Astrocyte (in vitro differentiated cells and primary cell): ENCODE results near the gene RAB5B. TPM values are rescaled to one million over a fixed set of nuclear protein-coding genes. Genes with fewer than 3 reads are reported as not detected.
"Not testable (repeated sequence)": the region's sequence is repeated elsewhere in the genome, so short reads cannot be mapped to it uniquely, and the experiment has no call there.

Experiments
- DNase-seq: peaks from one replicate; pipeline ENCODE4 v3.0.0-alpha.2; 2010; ENCODE audit warnings: low read depth
- FAIRE-seq: peaks from 2 replicates; lab custom pipeline; 2011; peaks lifted over from hg19 to GRCh38; lab: Jason Lieb, UNC
- H2AFZ ChIP-seq: 2 replicates; pipeline ENCODE4 v1.6.0; 2012; ENCODE audit warnings: low read depth, low read length, inconsistent platforms
- H3K27ac ChIP-seq: 2 replicates; pipeline ENCODE4 v1.5.1; 2011; ENCODE audit warnings: low read depth, low read length, inconsistent platforms
- H3K27me3 ChIP-seq: 2 replicates; pipeline ENCODE4 v1.6.0; 2011; ENCODE audit warnings: low read length, inconsistent platforms; ENCODE audit not compliant: insufficient read depth
- H3K36me3 ChIP-seq: 2 replicates; pipeline ENCODE4 v1.5.1; 2011; ENCODE audit warnings: low read length, inconsistent platforms; ENCODE audit not compliant: insufficient read depth
- H3K4me1 ChIP-seq: 2 replicates; pipeline ENCODE4 v1.5.1; 2011; ENCODE audit warnings: low read length, inconsistent platforms; ENCODE audit not compliant: insufficient read depth
- H3K4me2 ChIP-seq: 2 replicates; pipeline ENCODE4 v1.6.0; 2012; ENCODE audit warnings: low read length, inconsistent platforms
- H3K4me3 ChIP-seq: 2 replicates; pipeline ENCODE4 v1.5.1; 2011; ENCODE audit warnings: low read depth, mild to moderate bottlenecking, low read length, inconsistent platforms; ENCODE audit not compliant: insufficient read depth
- H3K79me2 ChIP-seq: 2 replicates; pipeline ENCODE4 v1.6.0; 2012; ENCODE audit warnings: mild to moderate bottlenecking, low read length, inconsistent platforms; ENCODE audit not compliant: insufficient read depth
- H3K9ac ChIP-seq: 2 replicates; pipeline ENCODE4 v1.6.0; 2012; ENCODE audit warnings: mild to moderate bottlenecking, low read length, inconsistent platforms
- H3K9me3 ChIP-seq: 2 replicates; pipeline ENCODE4 v1.5.1; 2012; ENCODE audit warnings: low read depth, mild to moderate bottlenecking, low read length, inconsistent platforms; ENCODE audit not compliant: insufficient read depth
- H4K20me1 ChIP-seq: 2 replicates; pipeline ENCODE4 v1.6.0; 2012; ENCODE audit warnings: low read length, inconsistent platforms; ENCODE audit not compliant: insufficient read depth
- H3K27ac Mint-ChIP-seq: one replicate; pipeline ENCODE4 v1.8.0; 2021; ENCODE audit warnings: mild to moderate bottlenecking, mixed read lengths; ENCODE audit not compliant: unreplicated experiment
- H3K27me3 Mint-ChIP-seq: one replicate; pipeline ENCODE4 v1.8.0; 2021; ENCODE audit warnings: low read depth, mixed read lengths; ENCODE audit not compliant: unreplicated experiment
- H3K36me3 Mint-ChIP-seq: one replicate; pipeline ENCODE4 v1.8.0; 2021; ENCODE audit warnings: low read depth, mixed read lengths; ENCODE audit not compliant: unreplicated experiment
- H3K4me1 Mint-ChIP-seq: one replicate; pipeline ENCODE4 v1.8.0; 2021; ENCODE audit warnings: low read depth, mixed read lengths; ENCODE audit not compliant: unreplicated experiment
- H3K4me3 Mint-ChIP-seq: one replicate; pipeline ENCODE4 v1.8.0; 2021; ENCODE audit warnings: mild to moderate bottlenecking, moderate library complexity, mixed read lengths; ENCODE audit not compliant: unreplicated experiment
- H3K9me3 Mint-ChIP-seq: one replicate; pipeline ENCODE4 v1.8.0; 2021; ENCODE audit warnings: mild to moderate bottlenecking, mixed read lengths; ENCODE audit not compliant: unreplicated experiment
- EZH2 ChIP-seq: IDR thresholded peaks from 2 replicates; pipeline ENCODE4 v1.6.1; 2012; ENCODE audit warnings: mild to moderate bottlenecking, low read length, inconsistent platforms; ENCODE audit not compliant: insufficient read depth
- total RNA-seq: library from RNA; stranded (reverse); gene quantifications from 2 replicates; pipeline ENCODE4 v1.2.1, GENCODE V29; 2021
- TF ChIP-seq, protein P1 (sequence below): IDR thresholded peaks from 2 replicates; pipeline ENCODE4 v1.5.1; 2011; ENCODE audit warnings: low read depth, mild to moderate bottlenecking, inconsistent platforms, low read length, moderate library complexity; ENCODE audit not compliant: insufficient read depth

The RAB5B gene
- total RNA-seq, 1 donor from 2014 or later: 127 TPM

DNA sequence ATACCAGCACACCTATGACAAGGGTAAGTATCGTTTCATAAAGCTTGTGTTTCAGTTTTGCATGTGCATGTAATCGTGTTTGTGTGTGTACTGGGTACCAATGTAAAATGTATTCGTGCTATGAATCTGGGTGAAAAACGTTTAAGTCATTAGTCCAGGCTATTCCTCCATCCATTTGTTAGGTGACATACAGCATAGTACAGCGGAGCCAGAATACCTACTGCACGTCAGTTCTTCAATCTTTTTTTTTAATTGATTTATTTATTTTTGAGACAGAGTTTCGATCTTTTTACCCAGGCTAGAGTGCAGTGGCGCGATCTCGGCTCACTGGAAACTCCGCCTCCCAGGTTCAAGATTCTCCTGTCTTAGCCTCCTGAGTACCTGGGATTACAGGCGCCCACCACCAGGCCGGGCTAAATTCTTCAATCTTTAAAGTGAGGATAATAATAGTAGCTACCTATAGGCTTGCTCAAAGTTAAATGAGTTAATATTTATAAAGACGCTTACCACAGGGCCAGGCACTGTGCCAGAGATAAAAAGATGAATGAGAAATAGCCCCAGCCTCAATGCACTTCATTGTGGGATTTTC lies 67.2 kb downstream of the RAB5B start:
- peak overlapping the region; percentile 39 for H2AFZ ChIP-seq

DNA sequence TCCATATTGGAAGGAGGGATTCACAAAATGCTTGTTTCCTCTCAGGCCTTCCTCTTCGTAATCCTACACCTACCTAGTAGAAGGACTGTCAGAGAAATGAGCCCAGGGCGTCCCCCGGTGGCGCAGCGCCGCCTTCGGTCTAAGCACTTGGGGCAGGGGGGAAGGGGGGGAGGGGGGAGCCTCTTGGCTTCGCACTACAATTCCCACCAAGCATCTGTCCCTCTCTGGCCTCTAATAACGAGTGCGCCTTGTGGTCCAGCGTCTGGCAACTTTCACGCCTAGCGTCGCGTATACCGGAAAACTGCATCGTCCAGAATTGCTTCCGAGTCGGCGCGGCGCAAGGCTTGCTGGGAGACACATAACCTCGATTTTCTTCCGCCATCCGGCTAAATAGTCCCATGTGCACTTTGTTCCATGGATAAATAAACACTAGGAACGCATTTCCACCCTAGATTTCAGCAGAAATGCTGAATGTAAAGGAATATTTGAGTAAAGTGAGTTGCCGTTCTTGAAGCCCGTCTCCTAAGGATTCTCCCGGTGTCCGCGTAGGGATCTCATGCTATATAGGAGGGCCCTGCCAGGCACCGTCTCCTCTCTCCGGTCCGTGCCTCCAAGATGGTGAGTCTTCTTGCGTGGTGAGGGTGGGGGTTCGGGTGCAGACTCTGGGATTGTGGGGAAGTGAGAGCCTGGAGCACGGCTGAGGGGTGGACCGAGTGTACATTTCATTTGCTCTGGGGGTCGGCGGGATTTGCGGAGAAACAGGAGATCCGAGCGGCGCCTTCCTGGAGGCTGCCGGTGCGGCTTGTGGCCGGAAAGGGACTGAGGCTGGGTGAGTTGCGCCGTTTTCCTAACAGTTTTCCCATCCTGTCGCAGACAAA lies 67.9 kb downstream of the RAB5B start, which contains the start of gene RPS26:
RPS26 (plus strand) TSS at position 367 of the 878 bp plus-strand sequence; CDS start at position 616, 249 bp downstream.
- TF ChIP-seq, protein P1, sequence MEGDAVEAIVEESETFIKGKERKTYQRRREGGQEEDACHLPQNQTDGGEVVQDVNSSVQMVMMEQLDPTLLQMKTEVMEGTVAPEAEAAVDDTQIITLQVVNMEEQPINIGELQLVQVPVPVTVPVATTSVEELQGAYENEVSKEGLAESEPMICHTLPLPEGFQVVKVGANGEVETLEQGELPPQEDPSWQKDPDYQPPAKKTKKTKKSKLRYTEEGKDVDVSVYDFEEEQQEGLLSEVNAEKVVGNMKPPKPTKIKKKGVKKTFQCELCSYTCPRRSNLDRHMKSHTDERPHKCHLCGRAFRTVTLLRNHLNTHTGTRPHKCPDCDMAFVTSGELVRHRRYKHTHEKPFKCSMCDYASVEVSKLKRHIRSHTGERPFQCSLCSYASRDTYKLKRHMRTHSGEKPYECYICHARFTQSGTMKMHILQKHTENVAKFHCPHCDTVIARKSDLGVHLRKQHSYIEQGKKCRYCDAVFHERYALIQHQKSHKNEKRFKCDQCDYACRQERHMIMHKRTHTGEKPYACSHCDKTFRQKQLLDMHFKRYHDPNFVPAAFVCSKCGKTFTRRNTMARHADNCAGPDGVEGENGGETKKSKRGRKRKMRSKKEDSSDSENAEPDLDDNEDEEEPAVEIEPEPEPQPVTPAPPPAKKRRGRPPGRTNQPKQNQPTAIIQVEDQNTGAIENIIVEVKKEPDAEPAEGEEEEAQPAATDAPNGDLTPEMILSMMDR: peak; percentile 17
- no peak for TF ChIP-seq EZH2
- peaks cover 40% of the 10 kb centered on the region for H4K20me1 ChIP-seq
- peaks cover 21% of the 10 kb centered on the region for H3K4me1 ChIP-seq
- Mint-ChIP-seq H3K27me3 (no peaks in the 10 kb centered on the region), H3K36me3 (no peaks in the 10 kb centered on the region), H3K4me3 (peak within 1 kb of the TSS; percentile 98), H3K27ac (peak within 1 kb of the TSS; percentile 96), H3K9me3 (no peaks in the 10 kb centered on the region), H3K4me1 (peaks cover 13% of the 10 kb centered on the region)
- peaks cover 32% of the 10 kb centered on the region for H3K79me2 ChIP-seq
- H3K27ac ChIP-seq: peak within 1 kb of the TSS; percentile 99
- H3K9ac ChIP-seq: peak within 1 kb of the TSS; percentile 97
- H3K36me3 ChIP-seq: peaks cover 29% of the 10 kb centered on the region
- H3K9me3 ChIP-seq: no peaks in the 10 kb centered on the region
- peak within 1 kb of the TSS; percentile 90 for H3K4me3 ChIP-seq
- DNase-seq: peak; percentile 99
- peak within 1 kb of the TSS; percentile 99 for H2AFZ ChIP-seq
- peak; percentile 13 for FAIRE-seq
- H3K4me2 ChIP-seq: peak within 1 kb of the TSS; percentile 98
- H3K27me3 ChIP-seq: no peaks in the 10 kb centered on the region

More for the DNA sequence above, 67.2 kb downstream of the RAB5B start:
- H3K27me3 ChIP-seq: no peaks in the 10 kb centered on the region
- peak overlapping the region; percentile 81 for H3K27ac Mint-ChIP-seq
- H3K79me2 ChIP-seq: peaks cover 32% of the 10 kb centered on the region
- peaks cover 29% of the 10 kb centered on the region for H3K36me3 ChIP-seq
- H3K9me3 ChIP-seq: no peaks in the 10 kb centered on the region
- DNase-seq (no peak), FAIRE-seq (no peak)
- TF ChIP-seq, protein P1: no peak
- no peak for TF ChIP-seq EZH2
- H3K9ac ChIP-seq: peak overlapping the region; percentile 97
- H3K4me3 Mint-ChIP-seq: peak overlapping the region; percentile 82
- H3K27me3 Mint-ChIP-seq: no peaks in the 10 kb centered on the region
- peak overlapping the region; percentile 98 for H3K4me2 ChIP-seq
- peak overlapping the region; percentile 58 for H3K4me3 ChIP-seq
- peaks cover 17% of the 10 kb centered on the region for H3K4me1 ChIP-seq
- peaks cover 10% of the 10 kb centered on the region for H3K4me1 Mint-ChIP-seq
- H4K20me1 ChIP-seq: peaks cover 35% of the 10 kb centered on the region
- no peaks in the 10 kb centered on the region for H3K9me3 Mint-ChIP-seq
- no peak overlapping the region for H3K27ac ChIP-seq
- no peaks in the 10 kb centered on the region for H3K36me3 Mint-ChIP-seq

DNA sequence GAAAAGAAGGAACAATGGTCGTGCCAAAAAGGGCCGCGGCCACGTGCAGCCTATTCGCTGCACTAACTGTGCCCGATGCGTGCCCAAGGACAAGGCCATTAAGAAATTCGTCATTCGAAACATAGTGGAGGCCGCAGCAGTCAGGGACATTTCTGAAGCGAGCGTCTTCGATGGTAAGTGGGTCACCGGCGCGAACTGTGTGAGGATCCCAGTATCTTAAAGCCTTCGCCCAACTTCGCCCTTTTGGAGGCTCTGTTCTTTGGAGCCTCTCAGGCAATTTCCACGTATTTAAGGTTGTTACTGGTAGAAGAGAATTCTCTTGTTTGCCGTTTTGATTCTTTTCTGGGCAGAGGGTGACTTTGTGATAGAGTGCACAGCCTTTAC lies 68.5 kb downstream of the RAB5B start:
- H3K9me3 Mint-ChIP-seq, H3K36me3 Mint-ChIP-seq, H2AFZ ChIP-seq, H3K27me3 Mint-ChIP-seq, DNase-seq, H3K27me3 ChIP-seq, FAIRE-seq, H3K9me3 ChIP-seq: not testable (repeated sequence)
- Mint-ChIP-seq H3K4me1 (peaks cover 15% of the 10 kb centered on the region), H3K4me3 (peak overlapping the region; percentile 98), H3K27ac (peak overlapping the region; percentile 96)
- Histone ChIP-seq H3K4me3 (peak overlapping the region; percentile 90), H3K4me2 (peak overlapping the region; percentile 98), H3K27ac (peak overlapping the region; percentile 99), H4K20me1 (peaks cover 40% of the 10 kb centered on the region), H3K36me3 (peaks cover 29% of the 10 kb centered on the region), H3K9ac (peak overlapping the region; percentile 97), H3K79me2 (peaks cover 32% of the 10 kb centered on the region), H3K4me1 (peaks cover 23% of the 10 kb centered on the region)
